Measurements from ENCODE around the gene KPNA4. TPM values are rescaled to one million over a fixed set of nuclear protein-coding genes. Genes with fewer than 3 reads are reported as not detected.
A peak's percentile ranks its signal among the peaks of the same experiment; 100 is the strongest.
"Not testable (repeated sequence)": the region's sequence is repeated elsewhere in the genome, so short reads cannot be mapped to it uniquely, and the experiment has no call there.

The KPNA4 gene
- total RNA-seq, 1 donor from 2014 or later = 39.7 TPM

DNA sequence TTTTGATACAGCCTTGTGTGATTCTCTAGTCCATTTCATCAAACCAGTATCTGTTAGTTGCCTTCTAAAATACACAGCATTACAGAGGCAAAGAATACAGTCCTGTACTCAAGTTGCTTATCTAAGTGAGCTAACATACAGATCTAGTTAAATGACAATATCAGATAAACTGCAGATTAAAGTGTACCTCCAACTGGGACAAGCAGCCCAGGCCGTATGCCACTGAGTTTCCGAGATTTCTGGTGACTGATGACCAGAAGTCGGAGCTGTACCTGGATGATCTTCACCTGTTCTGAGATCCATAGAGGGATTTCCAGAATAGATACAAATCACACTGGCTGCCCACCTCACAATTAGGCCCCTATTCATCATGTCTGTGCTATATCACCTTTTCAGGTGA is 109.5 kb downstream of the KPNA4 start:
- no peak for DNase-seq (ENCODE audit: extremely low read depth, low read depth, low spot score)

DNA sequence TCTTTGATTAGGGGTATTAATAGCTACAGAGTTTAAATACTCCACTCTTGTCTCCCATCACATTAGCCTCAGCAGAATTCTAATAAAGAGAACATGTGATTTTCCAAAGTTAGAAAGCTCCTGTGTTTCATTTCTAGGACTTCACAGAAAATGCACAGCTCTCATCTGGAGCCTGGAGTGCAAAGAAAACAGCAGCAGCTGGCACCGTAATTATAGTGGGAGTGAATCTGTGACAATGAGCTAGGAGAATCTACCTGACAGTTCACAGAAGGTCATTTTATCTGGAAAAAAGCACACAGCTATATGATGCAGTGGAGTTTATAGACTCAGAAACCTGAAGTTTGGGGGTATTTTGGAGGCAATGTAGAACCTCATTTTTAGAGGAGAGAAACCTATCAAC is 110.4 kb downstream of the KPNA4 start:
- DNase-seq (ENCODE audit: extremely low read depth, low read depth, low spot score) = no peak

DNA sequence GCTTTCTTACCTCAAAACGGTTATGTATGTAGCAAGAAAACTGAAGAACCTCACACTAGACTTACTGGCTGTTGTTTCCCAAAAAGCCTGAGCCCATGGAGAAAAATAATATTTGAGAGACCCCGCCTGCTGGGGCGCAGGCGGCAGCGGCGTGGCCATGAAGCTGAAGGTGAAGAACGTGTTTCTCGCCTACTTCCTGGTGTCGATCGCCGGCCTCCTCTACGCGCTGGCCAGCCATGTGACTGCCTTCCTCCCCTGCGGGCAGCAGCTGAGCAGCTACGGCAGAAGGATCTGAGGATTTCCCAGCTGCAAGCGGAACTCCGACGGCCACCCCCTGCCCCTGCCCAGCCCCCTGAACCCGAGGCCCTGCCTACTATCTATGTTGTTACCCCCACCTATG is 113.1 kb downstream of the KPNA4 start:
- not testable (repeated sequence) for DNase-seq (ENCODE audit: extremely low read depth, low read depth, low spot score)

DNA sequence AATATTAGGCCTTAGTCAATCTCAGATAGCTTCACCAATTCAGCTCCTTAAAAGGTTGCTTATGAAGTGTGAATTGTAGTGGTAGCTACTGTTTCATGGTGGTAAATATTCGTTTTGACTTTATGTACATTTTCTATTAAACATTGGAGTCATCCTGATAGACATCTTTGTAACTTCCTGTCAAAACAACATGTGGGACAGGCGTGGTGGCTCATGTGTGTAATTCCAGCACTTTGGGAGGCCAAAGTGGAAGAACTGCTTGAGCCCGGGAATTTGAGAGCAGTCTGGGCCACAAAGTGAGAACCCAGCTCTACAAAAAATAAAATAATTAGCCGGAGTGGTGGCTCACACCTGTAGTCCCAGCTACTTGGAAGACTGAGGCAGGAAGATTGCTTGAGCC is 113.8 kb downstream of the KPNA4 start:
- DNase-seq (ENCODE audit: extremely low read depth, low read depth, low spot score) = no peak

DNA sequence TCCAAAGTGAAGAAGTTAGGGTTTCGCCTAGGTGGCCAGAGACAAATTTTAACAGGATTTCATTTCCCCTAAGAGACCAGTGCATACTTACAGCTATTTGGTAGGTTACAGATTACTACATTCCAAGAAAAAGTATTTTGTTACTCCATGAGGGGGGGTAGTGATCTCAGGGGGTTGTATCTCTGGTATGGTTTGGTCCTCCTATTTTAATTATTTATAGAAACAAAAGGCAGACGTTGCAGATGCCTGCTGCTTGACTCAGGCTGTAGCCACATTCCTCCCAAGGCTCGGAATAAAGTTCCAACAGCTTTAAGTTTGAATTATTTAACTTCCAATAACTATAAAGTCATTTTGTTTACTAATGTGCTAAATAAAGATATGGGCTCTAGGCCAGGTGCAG is 114.5 kb downstream of the KPNA4 start:
- DNase-seq (ENCODE audit: extremely low read depth, low read depth, low spot score) = no peak

DNA sequence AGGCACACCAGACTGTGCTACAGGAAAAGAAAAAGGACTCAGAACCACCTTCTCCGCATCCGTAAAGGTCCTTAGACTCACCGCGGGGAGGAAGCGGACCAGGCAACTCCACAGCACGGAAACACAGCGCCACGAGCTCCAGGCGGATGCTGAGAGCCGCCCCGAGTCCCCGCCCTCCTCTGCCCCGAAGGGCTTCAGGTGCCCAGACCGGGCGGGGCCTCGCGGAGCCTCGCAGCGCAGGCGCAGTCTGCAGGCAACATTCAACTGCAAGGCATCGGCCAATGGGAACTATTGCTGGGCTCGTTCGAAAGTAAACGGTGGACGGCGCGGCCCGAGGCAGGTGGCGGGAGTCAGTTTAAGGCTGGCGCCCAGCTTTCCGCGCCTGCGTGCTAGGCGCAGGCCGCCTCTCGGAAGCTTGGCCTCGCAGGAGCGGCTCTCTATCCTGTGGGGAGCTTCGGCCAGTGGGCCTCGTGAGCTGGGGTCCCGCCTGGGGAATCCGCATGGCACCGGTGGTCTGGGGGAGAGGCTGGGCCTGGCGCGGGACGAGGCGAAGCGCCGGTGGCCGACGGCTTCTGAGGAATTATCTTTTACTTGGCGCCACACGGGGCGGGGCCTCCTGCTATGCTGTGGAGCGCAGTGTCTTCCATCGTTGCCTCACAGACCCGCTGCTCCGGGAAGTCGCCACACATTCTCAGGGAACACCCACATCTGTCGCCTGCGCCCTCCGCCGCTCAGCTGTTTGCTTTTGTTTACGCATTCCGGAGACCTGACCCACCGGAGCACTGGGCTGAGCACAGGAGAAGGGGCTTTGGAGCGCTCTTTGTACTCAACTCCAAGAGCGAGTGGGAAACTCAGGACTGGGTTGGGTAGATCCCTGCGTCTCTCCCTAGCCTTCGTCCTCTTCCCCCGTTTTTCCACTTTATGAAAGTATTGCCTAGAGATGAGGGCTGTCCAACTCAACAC is 115.5 kb downstream of the KPNA4 start, which contains the start of gene TRIM59:
TRIM59 (minus strand) TSS at position 151 of the 963 bp plus-strand sequence. CDS start 10,603 bp downstream, outside the sequence.
- peak; percentile 70 for DNase-seq (ENCODE audit: extremely low read depth, low read depth, low spot score)

DNA sequence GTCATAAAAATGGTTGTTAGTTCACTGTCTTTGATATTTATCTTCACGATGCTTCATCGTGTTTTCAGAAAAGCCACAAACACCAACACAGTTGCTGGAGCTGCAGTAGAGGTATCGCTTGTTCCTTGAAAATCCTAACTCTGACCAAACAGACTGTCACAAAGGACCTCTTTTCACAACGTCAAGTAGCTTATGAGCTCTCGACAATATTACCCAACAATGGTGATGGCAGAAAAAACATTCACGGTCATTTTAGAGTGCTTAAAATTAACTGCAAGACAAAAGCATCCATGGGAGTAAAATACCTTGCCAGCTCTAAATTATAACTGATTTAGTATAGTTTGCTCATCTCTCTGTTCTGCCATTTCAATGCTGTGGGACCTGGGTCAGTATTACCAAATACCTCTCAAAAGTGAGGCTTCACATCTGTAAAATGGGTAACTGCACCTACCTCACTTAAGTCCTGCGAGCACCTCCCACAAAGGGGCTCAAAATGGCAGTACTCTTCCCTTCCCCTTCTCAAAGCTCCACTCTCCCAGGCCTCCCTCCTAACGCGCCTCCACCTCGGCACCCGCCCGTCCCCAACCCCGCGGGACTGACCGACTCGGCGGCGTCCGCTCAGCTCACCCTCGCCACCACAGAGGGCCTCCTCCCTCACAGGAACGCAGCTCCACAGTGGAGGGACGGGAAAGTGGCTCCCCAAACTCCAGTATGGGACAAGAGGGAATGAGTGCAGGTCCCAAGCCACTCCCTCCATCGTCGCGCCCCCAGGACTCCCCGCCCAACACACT is 116.3 kb downstream of the KPNA4 start:
- DNase-seq (ENCODE audit: extremely low read depth, low read depth, low spot score) = no peak

DNA sequence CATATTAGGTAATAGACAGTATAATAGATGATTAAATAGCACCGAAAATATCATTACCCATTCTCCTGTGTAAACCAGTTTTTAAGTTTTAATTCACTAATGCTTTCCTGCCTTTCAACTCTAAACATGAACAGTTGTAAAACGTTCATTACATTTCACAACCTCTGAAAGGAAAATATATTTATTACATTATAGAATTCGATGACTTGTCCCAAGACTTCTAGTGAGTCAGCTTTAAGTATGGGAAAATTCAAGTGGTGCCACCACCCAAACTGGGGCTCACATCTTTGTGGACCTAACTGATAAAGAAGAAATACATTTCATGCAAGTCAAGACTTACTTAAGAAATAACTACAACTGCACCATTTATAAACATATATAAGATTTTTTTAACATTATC is 117.8 kb downstream of the KPNA4 start:
- DNase-seq (ENCODE audit: extremely low read depth, low read depth, low spot score) = no peak

DNA sequence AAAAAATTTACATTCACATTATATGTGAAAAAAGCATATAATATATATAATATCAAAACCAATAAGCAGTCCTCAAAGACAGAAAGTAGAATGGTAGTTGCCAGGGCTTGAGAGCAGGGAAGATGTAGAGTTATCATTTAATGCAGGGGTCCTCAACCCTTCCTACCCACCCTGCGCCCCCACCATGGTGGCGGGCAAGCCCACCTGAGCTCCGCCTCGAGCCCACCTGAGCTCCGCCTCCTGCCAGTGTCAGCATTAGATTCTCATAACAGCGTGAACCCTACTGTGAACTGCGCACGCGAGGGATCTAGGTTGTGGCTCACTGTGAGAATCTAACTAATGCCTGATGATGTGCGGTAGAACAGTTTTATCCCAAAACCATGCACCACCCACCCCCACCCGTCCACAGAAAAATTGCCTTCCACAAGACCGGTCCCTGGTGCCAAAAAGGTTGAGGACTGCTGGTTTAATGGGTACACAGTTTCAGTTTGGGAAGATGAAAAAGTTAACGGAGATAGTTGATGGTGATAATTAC is 118.8 kb downstream of the KPNA4 start:
- no peak for DNase-seq (ENCODE audit: extremely low read depth, low read depth, low spot score)

DNA sequence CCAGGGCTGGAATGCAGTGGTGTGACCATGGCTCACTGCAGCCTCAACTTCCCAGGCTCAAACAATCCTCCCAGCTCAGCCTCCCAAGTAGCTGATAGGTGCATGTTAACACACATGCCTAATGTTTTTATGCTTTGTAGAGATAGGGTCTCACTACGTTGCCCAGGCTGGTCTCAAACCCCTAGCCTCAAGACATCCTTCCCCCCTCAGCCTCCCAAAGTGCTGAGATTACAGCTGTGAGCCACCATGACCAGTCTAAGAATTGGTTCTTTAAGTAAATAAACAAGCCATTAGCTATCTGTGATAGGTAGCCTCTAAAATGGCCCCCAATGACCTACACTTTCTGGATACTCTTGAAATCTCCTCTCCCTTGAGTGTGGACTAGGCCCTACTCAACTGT is 119.5 kb downstream of the KPNA4 start:
- no peak for DNase-seq (ENCODE audit: extremely low read depth, low read depth, low spot score)

Other genes with a start within 250 kb of the KPNA4 start
- 12.1 and 16.5 TPM in 2 replicates for gene IFT80, start 166.3 kb downstream of the KPNA4 start, total RNA-seq
- gene SMC4, start 165.9 kb downstream of the KPNA4 start, total RNA-seq = 47.3 and 51.5 TPM in 2 replicates
- 7.1 and 9.0 TPM in 2 replicates for gene TRIM59, start 115.8 kb downstream of the KPNA4 start, total RNA-seq
- gene ARL14, start 111.6 kb upstream of the KPNA4 start, total RNA-seq = not detected in 2 replicates
- gene PPM1L, start 190.7 kb upstream of the KPNA4 start, total RNA-seq = 1.9 and 3.2 TPM in 2 replicates

Data from glomerular endothelial cell (primary cell).